Thoracic aorta (tissue), 2 donors: Measurements from ENCODE around the gene PRKCZ. TPM values are rescaled to one million over a fixed set of nuclear protein-coding genes. Genes with fewer than 3 reads are reported as not detected.

Source experiments
- ATAC-seq: fragments of 150-250 bp; one replicate; pipeline ENCODE4 v1.8.0; 2017; ENCODE audit warnings: low read depth; ENCODE audit not compliant: insufficient number of reproducible peaks, low FRiP score
- DNase-seq: peaks from one replicate; pipeline ENCODE4 v3.0.0-alpha.2; 2020; ENCODE audit warnings: low spot score
- H3K27ac ChIP-seq, 2 donors: fragments of 200-600 bp; sonication (generic); 1 replicate in 1 of 2; 2 replicates in 1 of 2; pipeline ENCODE4 v1.5.1; 2016; ENCODE audit warnings: mild to moderate bottlenecking in 2 of 2, moderate library complexity in 2 of 2
- H3K27me3 ChIP-seq: fragments of 200-600 bp; sonication (generic); replicated peaks from 2 replicates; pipeline ENCODE4 v1.6.0; 2016; ENCODE audit warnings: mild to moderate bottlenecking; ENCODE audit not compliant: insufficient read depth
- H3K36me3 ChIP-seq: fragments of 200-600 bp; sonication (generic); one replicate; pipeline ENCODE4 v1.5.1; 2016
- H3K4me1 ChIP-seq, 2 donors: fragments of 200-600 bp; sonication (generic); 1 replicate in 1 of 2; 2 replicates in 1 of 2; pipeline versions ENCODE4 v1.5.1 to v1.6.0; 2016; ENCODE audit warnings: low read depth in 2 of 2, mild to moderate bottlenecking in 1 of 2; ENCODE audit not compliant: control insufficient read depth in 1 of 2
- H3K4me3 ChIP-seq: fragments of 200-600 bp; sonication (generic); 2 replicates; pipeline ENCODE4 v1.5.1; 2016; ENCODE audit warnings: mild to moderate bottlenecking
- H3K9me3 ChIP-seq: fragments of 200-600 bp; sonication (generic); 2 replicates; pipeline ENCODE4 v1.5.1; 2016
- CTCF ChIP-seq: fragments of 200-600 bp; sonication (generic); IDR thresholded peaks from one replicate; pipeline ENCODE4 v1.5.1; 2019; ENCODE audit warnings: antibody characterized with exemption
- total RNA-seq, 2 donors: library from RNA; depleted of rRNA; stranded (reverse); fragments of >200 nt; gene quantifications; one replicate each; pipeline versions ENCODE4 v1.1.0 to v1.2.3, GENCODE V29; 2016

The PRKCZ gene
- total RNA-seq, 2 donors from 2014 or later: 0.68 TPM; not detected in 1

GRCh38 chr1:2229911-2230731 is 179.9 kb downstream of the PRKCZ start:
- Histone ChIP-seq H3K4me3 (peak overlapping the region; percentile 84), H3K36me3 (no peaks in the 10 kb centered on the region), H3K4me1 (peaks cover 25 to 38% of the 10 kb centered on the region in 2 donors), H3K9me3 (no peaks in the 10 kb centered on the region), H3K27ac (peak overlapping the region; percentile 88 to 89), H3K27me3 (no peaks in the 10 kb centered on the region)
- TF ChIP-seq CTCF: no peak
- DNase-seq (no peak), ATAC-seq (no peak)

- no peaks in the 10 kb centered on the region for H3K36me3 ChIP-seq
- peak overlapping the region; percentile 84 for H3K4me3 ChIP-seq
- DNase-seq (no peak), ATAC-seq (no peak)
- TF ChIP-seq CTCF: no peak
- H3K9me3 ChIP-seq: no peaks in the 10 kb centered on the region
- no peaks in the 10 kb centered on the region for H3K27me3 ChIP-seq
- H3K4me1 ChIP-seq: peaks cover 34 to 47% of the 10 kb centered on the region in 2 donors
- peak overlapping the region; percentile 88 to 89 for H3K27ac ChIP-seq
Measured at GRCh38 chr1:2230781-2231531, 180.7 kb downstream of the PRKCZ start.

- Histone ChIP-seq H3K4me3 (peak overlapping the region; percentile 84), H3K9me3 (no peaks in the 10 kb centered on the region), H3K27ac (peak overlapping the region; percentile 88 to 89), H3K27me3 (no peaks in the 10 kb centered on the region), H3K36me3 (no peaks in the 10 kb centered on the region), H3K4me1 (peaks cover 41 to 47% of the 10 kb centered on the region in 2 donors)
- DNase-seq: peak; percentile 77
- peak; percentile 23 for ATAC-seq
- no peak for TF ChIP-seq CTCF
Measured at GRCh38 chr1:2231532-2232254, 181.5 kb downstream of the PRKCZ start.

- peak overlapping the region; percentile 84 for H3K4me3 ChIP-seq
- H3K27me3 ChIP-seq: no peaks in the 10 kb centered on the region
- ATAC-seq (no peak), DNase-seq (no peak)
- H3K4me1 ChIP-seq: peaks cover 48 to 51% of the 10 kb centered on the region in 2 donors
- H3K9me3 ChIP-seq: no peaks in the 10 kb centered on the region
- H3K27ac ChIP-seq: peak overlapping the region; percentile 88 to 89
- H3K36me3 ChIP-seq: no peaks in the 10 kb centered on the region
- TF ChIP-seq CTCF: no peak
Measured at GRCh38 chr1:2232255-2232915, 182.2 kb downstream of the PRKCZ start.
